Activated CD4-positive, alpha-beta T cell treated with anti-CD3 and anti-CD28 coated beads, Interleukin-2, Interleukin-6, amounts not matched to agents 100 ng/mL and 50 ng/mL, durations not matched to agents 16 hours and 8 hours (primary cell): ENCODE data around the gene ITGA6.

Experiments
- DNase-seq: peaks from one replicate; pipeline ENCODE4 v3.0.0-alpha.2; 2020

The ITGA6 gene

DNA sequence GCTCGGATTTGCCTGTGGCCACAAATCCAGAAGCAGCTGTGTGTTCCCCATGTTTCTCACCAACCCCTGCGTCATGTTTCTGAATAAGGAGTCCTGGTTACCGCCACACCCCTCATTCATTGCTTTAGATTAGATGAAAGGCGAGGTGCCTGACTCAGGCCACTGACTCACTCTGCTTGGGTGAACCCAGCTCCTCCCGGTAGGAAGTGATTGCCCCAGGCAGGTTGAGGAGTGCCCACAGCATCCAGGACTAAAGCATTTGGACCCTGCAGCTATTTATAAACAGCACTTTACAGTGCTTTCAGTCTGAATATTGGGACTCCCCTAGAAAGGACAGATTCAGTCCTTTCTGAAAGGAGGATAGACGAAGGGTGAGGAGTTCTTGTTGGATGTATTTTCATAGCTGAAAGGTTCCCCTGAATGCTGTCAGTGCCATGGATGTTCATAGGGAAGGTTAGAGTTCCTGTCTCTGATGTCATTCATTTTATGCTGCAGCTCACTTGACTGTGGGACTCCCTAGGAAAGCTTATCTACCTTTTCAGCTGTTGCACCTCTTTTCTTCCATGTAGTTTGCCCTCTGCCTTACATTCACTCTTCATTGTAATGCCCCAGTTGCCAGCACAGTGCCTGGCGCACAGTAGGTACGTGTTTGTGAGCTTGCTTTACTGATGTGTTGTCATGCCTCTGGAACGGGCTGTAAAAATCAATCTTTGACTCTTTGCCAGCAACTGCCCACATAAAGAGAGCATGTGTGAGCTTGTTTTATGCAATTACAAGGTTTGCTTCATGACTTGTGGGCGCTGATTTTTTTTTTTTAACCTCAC lies 14.9 kb downstream of the ITGA6 start:
- DNase-seq = peak; percentile 51

DNA sequence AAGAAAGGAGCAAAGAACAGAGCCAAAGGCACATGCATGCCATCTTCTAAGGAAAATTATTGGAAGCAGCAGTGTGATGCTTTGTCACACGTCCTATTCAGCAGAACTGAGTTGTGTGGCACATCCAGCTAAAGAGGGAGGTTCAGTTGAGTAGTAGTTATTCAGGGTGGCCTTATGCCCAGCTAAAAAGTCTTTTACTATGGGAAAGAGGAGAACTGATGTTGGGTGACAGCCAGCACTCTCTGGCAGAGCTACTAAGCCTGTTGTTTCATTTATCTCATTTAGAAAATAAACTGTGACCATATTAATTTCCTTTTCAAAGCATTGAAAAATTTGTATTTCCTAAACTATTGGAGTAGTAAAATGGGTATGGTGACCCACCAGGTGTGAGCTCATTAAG lies 18.5 kb downstream of the ITGA6 start:
- no peak for DNase-seq

DNA sequence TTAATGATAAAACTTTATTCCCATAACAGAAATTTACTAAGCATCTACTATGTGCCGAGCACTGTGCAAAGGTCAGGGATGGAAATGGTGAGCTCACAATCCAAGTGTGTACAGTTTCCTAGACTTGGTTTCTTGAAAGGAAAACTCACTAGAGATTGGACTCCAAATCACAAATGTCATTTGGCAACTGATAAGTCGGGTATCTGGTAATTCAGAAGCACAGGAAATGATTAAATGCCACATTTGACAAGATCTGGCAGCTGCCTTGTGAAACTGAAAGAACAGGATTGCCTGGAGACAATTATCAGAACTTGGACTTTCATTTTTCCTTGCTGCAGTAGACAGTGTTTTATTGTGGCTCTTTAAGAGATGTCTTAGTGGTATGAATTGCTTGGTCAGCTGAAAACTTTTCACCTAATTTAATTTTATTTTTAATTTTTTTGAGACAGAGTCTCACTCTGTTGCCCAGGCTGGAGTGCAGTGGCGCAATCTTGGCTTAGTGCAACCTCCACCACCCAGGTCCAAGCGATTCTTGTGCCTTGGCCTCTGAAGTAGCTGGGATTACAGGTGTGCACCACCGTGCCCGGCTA lies 19.2 kb downstream of the ITGA6 start:
- DNase-seq = peak; percentile 45

DNA sequence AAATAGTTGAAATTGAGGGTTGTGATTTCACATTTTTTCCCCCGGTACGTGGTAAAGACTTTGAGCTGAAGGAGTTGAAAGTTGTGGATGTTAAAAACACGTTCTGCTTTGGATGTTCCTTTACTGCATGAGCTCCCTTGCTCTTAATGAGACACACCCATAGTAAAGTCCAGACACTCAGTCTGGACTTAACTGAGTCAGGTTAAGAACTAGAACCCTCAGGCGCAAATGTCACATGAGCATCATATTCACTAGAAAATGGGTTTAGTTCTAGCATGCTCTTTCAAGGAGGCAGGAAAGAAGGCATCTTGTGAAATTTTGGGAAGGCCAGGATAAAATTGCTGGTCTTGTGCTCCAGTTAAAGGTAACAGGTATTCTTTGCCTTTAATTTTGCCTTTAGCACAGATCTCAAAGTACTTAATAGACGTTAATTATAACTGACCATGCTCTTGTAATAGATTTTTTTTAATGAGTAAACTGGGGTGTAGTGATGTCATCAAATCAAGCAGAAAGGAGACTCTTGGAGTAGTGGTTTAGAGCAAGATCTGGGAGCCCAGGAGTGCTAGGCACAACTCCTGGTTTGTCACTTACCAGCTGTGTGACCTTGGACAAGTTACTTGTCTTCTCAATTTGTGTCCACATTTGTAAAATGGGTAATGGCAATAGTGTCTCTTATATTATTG lies 20.6 kb downstream of the ITGA6 start:
- no peak for DNase-seq

DNA sequence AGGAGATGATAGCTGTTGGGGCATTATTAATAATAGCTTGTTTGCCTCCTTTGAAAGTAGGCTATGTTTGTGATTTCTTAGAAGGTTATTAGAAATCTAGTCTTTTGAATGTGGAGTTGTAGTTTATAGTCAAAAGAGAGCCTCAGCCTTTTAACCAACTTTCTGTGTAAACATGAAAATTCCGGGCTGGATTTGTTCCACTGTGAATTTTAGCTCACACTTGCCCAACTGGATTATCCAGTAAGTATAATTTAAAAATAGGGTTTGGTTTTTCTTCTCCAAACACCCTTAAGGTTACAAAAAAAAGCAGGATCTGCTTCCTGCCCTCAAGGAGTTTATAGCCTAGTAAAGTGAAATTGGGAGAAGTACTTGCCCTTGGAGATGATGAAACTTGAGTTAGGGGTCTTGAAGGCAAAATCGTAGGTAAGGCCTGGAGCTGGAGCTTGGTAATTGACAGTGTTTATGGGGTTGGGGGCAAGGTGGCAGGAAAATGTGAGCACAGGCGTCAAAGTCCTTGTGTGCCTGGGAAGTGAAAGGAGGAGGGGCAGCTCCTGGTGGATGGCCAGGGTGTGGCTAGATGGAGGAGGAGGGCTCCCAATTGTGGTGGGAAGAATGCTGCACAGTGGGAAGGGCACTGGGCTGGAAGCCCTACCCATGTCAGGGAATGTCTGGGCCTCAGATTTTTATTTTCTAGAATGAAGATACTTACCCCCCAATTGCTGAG lies 21.3 kb downstream of the ITGA6 start:
- DNase-seq = no peak

DNA sequence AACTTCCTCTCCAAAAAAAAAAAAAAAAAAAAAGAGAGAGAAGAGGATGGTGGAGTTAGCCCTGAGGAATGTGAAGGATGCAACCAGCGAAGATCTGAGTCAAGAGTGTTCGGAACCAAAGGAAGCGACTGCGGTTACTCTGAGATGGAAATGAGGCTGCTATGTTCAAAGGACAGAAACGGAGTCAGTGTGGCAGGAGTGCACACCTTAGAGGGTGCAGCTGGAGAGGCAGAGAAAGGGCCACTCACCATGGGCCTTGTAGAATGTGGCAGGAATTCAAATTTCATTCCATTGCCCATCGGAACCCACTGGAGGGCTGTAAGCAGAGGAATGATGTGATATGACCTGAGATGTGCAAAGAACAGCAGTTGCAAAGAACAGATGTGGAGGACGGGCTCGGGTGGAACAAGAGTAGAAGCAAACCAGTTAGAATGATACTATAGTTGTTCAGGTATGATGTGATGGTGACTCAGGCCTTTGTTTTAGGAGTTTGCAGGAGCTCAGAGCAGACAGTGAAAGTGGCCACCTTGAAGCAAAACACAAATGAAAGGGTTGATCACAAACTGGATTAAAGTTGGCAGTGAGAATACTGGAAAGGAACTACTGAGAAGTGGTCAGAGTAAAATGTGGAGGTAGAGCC lies 22.6 kb downstream of the ITGA6 start:
- no peak for DNase-seq

DNA sequence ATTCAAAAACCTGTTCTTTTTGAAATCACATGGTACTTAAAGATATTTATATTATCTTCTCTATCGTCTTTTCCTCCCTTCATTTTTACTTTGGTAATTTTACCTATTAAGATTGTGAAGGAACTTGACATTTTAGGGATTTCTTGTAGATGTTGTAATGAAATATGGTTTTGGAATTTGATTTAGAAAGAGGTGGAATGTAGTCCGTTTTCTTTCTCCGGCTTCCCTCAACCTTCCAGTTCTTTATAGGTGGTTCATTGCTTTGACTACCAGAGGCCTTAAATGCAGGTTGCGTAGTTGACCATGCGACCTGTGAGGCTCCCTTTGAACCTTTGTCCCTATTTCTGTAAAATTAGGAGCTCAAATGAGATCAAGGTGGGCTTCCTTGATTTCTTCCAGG lies 24.5 kb downstream of the ITGA6 start:
- no peak for DNase-seq

DNA sequence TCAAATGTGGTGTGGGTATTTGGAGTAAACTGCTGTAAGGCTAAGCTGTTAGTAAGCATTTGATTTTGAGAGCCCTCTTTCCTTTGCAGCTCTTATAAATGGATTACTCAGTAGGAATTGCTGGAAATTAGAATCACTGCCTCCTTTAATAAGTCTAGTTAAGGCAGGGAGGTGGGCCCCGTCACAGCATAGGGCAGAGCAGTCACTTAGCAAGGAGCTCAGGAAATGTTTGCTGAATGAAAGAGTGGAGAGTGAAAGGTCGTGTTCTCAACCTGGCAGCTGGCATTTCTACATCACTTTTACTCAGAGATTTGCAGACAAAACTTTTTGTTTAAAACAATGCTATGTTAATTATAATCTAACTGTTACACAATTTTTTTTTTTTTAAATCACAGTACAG lies 25.5 kb downstream of the ITGA6 start:
- no peak for DNase-seq

DNA sequence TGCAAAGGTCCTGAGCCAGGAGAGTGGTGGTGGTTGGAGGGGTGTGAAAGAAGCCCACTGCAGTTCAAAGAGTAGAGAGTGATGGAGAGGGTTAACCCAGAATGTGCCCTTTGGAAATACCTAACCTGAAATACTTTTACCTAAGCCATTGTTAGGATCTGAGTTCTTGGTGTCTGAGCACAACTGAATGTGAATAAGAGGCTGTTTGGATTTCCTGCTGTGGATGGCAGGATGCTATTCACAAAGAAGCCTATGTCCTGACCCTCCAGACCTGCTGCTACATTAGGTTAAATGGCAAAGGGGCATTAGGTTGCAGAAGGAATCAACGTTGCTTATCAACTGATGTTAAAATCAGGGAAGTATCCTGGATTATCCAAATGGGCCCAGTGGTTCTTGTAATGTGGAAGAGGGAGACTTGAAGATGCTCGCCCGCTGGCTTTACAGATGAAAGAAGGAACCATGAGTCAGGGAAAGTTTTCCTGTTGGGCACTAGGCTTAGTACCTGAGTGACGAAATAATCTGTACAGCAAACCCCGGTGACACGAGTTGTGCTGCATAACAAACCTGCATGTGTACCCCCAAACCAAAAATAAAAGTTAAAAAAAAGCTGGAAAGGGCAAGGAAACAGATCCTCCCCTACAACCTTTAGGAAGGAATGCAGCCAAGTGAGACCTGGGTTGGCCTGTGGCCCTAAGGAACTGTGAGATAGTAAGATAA lies 27.2 kb downstream of the ITGA6 start:
- no peak for DNase-seq

DNA sequence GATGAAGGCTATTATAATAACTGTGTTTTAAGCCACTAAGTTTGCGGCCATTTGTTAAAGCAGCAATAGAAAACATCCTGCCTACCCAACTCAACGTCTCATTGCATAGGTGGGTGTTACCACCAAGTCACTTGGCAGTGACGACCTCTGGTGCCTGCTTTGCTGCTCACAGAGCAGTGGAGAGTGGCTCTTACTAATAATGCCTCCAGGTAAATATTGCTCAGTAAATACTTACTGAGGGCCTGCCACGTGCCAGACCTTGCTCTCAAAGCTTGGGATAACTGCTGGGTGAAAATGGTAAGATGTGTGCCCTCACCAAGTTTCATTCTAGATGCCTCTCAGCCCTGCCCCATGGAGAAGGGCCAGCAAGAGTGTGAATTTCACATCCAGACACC lies 27.7 kb downstream of the ITGA6 start:
- DNase-seq = no peak

DNA sequence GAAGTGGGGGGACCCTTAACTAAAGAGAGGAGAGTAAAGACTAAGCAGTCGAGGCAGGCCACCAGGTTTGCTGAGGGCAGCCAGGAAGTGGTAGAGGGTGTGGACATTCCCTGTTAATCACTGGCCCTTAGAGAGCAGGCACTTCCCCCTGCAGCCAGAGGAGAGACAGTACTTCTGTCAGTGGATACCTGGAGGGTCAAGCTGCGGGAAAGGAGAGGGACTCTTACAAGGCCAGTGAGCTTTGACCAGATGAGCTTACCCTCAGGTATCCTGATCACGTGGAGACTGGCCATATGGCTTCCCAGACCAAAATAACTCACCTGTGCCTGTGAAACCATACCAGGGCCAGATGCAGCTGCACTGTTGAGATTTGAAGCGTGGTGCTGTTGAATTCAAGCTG lies 28.6 kb downstream of the ITGA6 start:
- DNase-seq = no peak

DNA sequence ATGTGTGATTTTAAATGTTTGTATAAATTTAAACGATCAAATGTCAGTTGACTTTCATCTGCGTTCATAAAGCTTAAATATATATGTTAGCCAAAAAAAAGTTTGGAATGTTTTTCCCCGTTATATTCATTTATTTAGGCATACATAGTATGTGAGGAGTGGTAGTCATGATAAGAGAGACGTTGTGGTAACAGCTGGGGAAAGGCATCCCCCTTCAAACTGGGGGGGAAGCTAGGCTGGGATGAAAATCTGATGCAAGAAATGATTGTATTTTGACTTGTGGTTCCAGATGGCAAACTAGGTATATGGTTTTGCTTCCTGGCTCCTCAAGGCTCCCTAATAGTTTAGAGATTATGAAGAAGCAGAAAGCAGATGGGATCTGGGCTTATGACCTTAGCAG lies 30.1 kb downstream of the ITGA6 start:
- no peak for DNase-seq

DNA sequence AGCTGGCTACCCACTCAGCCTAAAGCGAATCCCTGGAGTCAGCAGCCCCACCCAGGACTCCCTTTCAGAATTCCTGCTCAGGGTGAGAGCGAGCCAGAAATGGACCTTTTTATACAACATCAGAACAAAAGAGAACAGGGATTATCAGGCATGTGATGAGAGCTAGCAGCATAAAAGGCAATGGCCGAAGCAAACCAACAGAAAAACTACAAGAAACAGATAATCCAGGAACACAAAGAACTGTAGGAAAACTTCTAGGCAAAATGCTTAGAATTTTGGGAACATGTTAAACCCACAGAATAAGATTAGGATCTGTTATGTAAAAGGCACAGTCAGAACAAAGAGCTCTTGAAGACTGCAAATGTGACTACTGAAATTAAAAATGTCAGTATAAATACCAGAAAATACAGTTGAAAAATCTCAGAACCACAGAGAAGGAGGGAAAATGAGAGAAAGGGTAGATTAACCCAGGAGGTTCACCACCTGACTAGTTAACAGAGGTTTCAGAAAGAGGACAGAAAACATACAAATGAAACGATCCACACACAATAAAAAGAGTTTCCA lies 31.3 kb downstream of the ITGA6 start:
- DNase-seq = no peak

DNA sequence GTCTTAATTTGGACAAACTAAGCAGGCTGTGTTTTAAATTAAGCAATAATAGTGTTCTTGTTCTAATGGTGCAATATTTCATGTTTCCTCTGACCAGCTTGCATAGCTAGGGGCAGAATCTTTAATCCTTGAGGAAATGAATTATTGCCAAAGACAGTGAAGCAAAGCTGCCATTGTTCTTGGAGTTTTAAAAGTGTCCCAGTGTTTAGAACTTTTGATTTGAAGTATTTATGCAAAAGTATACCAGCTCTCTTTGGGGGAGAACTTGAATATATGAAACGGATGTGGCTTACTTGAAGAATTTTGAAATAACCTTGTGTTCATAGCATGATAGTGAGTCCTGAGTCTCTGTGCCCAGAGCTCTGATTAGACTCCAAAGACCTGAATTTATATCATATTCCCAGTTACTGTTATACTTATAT lies 33.4 kb downstream of the ITGA6 start:
- DNase-seq = no peak

DNA sequence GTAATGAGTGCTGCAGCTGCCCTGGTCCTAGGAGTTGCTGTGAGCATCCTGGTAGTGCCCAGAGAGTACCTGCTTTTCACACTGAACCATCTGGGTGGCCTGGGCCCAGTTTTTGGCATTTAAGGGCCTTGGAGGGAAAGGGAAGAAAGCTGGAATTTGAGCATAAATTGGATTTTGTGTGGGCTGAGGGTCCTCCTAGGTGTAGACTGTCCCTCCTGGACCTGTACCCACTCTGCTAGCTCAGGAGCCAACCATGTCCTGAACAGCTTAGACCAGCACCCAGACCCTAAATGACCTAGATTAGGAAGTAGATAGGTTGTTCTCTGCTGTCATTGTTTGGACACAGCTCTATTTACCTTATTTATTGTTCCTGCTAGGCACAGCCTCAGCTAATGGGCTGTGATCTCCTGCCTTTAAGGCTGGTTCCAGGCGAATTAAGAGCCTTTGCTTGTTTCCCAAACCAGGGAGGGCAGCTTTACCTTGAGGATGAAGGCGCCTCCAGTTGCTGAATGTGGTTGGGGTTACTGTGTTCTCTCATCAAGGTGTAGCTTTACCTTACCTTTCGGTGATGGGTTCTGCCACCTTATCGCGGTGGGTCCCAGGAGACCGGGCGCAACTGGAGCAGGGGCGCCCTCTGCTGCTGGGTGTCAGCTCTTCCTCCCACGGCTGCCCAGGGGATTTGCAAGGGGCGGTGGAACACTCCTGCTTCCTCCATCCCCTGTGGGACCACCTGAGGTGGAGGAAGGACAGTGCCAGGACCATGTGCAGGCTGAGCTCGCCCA lies 34.4 kb downstream of the ITGA6 start:
- peak; percentile 78 for DNase-seq

DNA sequence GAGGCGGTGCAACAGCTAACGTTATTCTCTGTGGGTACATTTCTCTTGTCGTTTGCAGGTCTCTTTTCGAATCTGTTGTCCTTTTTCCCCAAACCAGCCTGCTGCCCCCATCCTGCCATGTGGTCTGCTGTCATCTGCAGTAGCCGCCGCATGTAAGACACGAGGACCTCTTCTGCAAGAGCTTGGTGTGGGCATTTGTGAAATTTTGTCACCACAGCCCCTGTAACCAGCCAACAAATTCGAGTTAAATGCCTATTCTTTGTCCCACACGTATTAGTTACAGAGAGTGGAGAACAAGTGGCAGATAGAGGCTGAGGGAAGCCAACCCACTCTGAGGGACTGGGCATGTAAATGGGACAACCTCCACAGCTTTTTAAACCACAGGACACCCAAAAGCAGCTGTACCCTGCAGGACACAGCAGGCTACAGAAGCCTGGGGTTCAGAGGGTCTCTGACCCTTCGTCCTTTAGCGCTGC lies 35.0 kb downstream of the ITGA6 start:
- DNase-seq = no peak

DNA sequence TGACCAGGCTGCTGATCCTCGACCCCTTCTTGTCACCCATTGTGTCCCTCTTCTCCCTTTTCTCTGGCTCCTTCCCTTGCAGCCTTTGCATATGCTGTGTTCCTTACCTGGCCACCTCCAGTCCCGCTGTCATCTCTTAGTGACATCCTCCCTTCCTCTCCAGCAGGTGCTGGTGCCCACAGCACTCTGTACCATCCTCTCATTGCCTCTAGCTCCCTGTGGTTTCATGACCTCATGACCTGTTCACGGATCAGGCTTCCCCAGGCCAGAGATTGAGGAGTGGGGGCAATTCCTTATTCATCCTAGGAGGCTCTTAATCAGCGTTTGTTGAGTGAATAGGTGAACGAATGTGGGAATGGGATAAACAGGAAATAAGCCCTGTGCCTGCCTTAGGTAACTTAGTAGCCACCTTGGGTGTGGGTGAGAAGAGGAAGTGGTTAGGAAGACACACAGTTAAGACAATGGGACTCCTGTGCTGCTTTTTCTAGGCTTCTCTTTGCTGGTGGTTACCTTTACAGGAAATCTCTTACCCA lies 35.5 kb downstream of the ITGA6 start:
- peak; percentile 69 for DNase-seq

DNA sequence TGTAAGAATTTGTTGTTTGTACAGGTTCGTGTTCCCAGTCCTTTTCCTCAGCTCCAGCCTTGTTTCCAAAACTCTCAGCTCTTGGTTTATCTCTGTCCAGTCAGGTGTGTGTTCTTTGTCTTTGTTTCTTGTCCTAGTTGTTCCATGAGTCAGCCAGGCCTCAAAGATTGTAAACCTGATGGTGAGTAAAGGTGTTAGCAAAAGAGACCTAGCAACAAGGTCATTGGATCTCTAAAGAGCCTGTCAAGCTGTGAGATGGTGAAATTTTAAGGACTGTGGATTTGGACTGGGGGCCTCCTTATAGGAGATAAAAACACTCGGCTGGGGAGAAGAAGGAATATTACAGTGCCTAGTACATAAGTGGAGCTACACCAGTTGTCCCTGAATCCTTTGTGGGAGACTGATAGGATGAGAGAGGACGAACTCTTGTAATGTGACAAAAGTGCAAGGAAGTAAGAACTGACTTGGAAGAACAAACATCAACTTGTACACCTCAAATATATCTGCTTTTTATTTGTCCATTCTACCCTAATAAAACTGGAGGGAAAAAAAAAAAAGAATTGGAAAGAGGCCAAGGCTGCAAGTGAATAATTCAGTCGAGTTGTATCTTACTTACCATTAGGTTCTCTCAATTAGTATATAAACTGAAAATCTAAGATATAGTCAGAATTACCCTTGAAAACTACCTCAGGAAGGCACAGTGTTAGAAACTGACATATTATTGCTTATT lies 37.2 kb downstream of the ITGA6 start:
- no peak for DNase-seq

DNA sequence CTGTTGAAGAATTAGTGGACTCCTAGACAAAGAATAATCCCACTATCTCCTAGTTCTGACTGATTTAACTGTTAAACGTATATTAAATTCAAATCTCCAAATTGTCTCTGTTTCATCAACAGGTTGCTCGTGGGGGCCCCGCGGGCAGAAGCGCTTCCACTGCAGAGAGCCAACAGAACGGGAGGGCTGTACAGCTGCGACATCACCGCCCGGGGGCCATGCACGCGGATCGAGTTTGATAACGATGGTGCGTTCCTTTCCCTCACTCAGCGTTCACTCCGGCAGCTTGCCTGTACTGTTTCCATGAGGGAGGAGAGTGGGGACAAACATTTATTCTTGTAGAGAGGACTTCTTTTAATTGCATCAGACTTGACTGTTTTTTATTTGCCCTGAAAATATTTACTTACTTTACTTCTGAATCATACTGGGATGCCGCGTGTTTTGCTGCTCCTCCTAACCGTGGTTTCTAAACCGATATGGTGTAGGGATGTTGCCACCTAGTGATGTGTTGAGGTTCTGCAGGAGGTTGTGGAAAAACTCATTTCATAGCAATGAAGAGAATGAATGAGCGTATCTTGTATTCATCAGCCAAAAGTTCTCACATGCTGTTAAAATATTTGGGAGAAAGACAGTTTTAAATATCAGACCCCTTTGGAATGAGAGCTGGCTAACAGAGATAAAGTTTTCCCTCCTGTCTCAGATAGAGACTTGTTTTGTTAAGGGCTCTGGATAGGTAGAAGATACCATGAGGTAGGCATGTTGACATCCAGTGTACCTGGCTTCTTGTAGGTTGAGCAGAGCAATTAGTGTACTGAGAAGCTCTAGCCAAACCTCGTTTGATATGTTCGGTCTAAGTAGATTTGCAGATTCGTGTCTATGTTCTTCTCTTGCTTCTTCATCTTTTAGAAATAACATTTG lies 38.3 kb downstream of the ITGA6 start:
- DNase-seq = peak; percentile 83
